NCI-H2196 (cell line): ENCODE results near the gene DNAH5.
"Not testable (repeated sequence)": the region's sequence is repeated elsewhere in the genome, so short reads cannot be mapped to it uniquely, and the experiment has no call there.

Source experiments
- DNase-seq: peaks from one replicate; lab custom pipeline; 2025; ENCODE audit not compliant: unreplicated experiment; lab: John Stamatoyannopoulos, UW

DNAH5 gene

DNA sequence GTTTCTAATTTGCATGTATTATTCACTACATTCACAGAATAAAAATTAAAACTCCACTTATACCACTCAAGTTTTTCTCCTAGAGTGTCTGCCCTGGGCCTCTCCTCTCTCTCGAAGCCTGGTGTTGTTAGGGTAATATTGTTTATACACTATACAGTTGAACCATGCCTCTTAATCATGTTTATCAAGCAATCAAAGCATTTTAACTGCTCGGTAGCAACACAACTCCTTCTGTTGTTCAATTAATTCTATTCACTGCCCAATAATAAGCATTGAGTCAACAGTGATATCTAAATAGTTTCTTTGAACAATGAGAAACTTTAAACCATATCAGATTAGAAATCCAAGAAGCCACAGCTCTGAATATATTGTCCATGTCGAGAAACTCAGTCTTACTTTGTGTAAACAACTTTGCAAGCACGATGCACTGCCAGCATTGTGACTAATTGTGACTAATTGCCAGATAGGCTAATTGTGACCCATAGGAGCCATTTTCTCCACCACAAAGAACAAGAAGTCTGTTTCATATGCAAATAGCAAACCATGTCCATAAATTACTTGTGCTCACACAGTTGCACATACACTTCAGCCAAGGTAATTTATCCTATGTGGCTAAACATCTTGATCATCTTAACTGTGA, at the start of gene DNAH5:
Gene DNAH5, minus strand, starts transcription at position 129 of the 640 bp plus-strand sequence. CDS start 250 bp downstream, outside the sequence.
- DNase-seq: no peak

DNA sequence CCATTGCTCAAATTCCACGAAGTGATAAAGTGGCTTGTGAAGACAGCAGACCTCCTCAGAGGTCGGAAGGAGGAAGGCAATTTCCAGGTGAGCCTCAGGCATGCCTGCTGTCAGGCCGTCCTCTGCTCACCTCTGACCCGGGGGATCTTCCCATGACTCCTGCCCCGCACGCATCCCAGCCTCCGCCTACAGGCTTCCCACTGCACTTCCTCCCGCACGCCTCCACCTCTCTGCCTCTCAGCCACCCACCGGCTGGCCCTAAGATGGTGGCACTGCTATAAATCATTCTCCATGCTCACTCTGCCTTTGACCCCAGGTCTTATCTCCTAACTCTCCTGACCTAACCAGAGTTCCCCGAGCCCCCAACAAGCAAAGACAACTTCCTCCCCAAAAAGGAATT, 49.4 kb upstream of the DNAH5 start:
- DNase-seq: no peak

DNA sequence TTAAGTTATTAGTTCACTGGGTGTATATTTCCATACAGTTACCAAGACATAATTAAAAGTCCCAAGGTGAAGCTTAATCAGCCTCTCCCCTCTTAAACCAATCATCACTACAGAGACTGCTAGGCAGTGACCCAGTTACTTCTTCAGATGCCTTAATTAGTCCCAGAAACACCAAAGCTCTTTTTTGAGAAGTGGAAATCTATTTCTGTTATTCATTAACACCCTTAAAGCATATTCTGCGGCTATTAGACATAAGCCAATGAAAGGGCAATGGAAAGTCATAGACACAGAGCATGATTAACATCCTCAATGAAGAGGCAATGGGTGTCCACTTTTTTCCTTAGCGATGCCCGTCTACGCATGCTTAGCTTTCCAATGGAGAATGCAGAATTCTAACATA, 48.3 kb upstream of the DNAH5 start:
- no peak for DNase-seq

- no peak for DNase-seq
These were observed 46.9 kb upstream of the DNAH5 start for GRCh38 chr5:13991365-13991764.

- DNase-seq: no peak
These were observed 46.4 kb upstream of the DNAH5 start for GRCh38 chr5:13990896-13991295.

DNA sequence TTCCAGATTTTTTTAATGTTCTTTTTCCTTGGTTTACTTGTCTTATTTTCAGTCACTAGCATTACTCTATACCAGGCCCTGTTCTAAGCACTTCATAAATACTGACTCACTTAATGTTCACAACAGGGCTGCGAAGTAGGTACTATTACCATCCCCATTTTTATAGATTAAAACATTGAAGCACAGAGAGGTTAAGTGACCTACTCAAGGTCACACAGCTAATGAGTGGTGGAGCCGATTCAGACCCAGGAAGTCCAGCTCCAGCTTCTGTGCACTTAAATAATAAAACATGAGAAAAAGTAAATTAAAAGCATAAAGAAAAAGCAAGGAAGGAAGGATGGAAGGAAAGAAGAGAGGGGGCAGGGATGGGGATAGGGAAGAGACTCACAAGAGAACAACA, 45.3 kb upstream of the DNAH5 start:
- no peak for DNase-seq

DNA sequence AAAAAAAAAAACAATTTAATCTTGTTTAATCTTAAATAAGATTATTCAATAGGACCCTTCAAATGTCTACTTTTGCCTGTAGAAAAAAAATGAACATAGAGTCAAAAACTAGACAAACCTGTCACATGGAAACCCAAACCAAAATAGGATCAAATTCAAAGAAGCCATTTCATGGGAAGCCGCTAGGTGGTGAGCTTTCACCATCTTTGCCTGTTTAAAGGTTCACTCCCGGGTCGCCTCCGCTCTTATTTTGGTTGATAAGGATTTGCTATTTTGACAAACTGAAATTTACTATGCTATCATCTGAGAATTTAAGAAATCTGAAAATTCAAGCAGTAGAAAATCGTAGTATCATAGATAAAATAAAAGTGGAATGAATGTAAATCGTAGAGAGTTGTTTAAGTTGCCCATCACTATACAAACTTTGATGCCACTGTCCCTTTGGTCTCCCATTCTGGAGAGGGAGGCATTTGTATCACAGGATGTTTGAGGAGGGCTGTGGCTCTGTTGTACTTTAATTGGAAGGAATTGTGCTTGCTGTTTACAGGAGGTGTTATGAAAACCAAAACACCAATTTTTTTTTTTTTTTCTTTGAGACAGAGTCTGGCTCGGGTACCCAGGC, 43.5 kb upstream of the DNAH5 start:
- peak; percentile 67 for DNase-seq

GRCh38 chr5:13985731-13986418, 41.4 kb upstream of the DNAH5 start:
- no peak for DNase-seq

GRCh38 chr5:13984888-13985287, 40.4 kb upstream of the DNAH5 start:
- DNase-seq: not testable (repeated sequence)

- peak; percentile 50 for DNase-seq
These were observed 32.7 kb upstream of the DNAH5 start for GRCh38 chr5:13976867-13977830.

GRCh38 chr5:13976223-13976622, 31.7 kb upstream of the DNAH5 start:
- DNase-seq: no peak

DNA sequence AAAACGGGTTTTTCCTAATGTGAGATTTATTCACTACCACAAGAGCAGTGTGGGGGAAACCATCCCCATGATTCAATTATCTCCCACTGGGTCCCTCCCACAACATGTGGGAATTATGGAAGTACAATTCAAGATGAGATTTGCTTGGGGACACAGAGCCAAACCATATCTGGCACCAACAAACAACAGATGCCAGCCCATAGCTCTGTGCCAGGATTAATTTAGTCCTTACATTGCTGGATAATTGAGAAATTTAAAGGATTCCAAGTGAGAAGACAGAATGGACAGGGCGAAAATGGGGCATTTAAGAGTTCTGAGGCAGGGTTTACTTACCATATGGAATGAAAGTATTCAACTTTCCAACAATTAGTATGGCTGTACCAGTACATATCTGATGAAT, 30.8 kb upstream of the DNAH5 start:
- no peak for DNase-seq

GRCh38 chr5:13973724-13974123, 29.2 kb upstream of the DNAH5 start:
- DNase-seq: no peak

DNA sequence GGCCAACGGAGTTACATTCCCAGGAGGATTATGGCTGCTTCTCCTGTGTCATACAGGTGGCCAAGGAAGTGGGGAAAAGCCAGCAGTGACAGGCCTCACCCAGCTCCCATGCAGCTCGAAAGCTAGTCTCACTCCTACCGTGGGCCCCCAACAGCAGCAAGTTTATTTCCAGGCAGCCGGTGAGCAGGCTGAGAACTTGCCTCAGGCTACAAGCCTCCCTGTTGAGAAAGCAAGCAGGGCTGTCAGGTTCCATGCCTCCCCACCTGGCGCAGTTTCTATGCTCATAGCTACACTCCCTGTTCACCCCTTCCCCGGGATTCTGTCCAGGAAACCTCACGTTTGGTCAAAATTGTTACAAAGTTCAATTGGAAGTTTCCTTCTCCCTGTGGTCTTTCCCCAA, 27.5 kb upstream of the DNAH5 start:
- DNase-seq: no peak

GRCh38 chr5:13957032-13957645, 12.7 kb upstream of the DNAH5 start:
- peak; percentile 65 for DNase-seq

- no peak for DNase-seq
These were observed 12.0 kb upstream of the DNAH5 start for GRCh38 chr5:13956471-13956870.

- DNase-seq: no peak
These were observed 11.4 kb upstream of the DNAH5 start for GRCh38 chr5:13955896-13956295.

DNA sequence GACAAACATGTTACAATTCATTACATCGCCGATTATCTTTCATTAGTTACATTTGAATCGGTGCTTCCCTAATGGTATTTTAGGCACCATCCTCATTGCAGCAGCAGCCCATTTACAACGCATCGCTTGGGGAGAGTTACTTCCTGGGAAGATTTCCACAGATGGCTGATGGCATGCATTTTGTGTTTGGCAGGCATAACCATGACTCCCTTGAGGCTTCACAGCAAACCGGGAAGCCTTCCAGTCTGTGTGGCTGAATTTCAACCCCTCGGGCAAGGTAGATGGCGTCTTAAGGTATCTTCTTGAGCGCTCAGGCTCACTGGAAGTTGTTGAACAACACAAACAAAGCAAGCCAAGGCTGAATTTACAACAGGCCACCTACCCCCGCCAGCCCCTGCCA, 1.6 kb upstream of the DNAH5 start:
- DNase-seq: no peak

- DNase-seq: no peak
These were observed 783 bp upstream of the DNAH5 start for GRCh38 chr5:13945271-13945670.

GRCh38 chr5:13943676-13944075, 812 bp downstream of the DNAH5 start:
- DNase-seq: no peak

DNA sequence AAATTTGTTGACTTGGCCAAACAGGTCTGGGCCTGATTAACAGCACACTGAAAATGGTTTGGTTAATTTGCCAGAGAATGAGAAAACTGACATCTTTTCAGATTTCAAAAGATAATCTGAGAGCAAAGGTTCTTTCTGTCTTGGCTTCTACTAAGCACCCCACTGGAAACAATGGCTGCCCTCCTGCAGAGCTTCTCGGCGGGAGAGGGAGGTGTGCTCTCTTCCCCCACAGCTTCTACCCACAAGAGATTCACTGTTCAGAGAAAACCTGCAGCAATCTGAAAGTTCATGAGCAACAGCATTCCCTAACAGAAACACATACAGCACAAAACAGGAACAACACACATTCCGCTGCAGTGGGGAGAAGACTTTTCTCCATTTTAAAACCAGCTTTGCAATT, 3.0 kb downstream of the DNAH5 start:
- no peak for DNase-seq
